Vagina (tissue), 2 donors: Measurements from ENCODE around the gene GLI3. TPM values are rescaled to one million over a fixed set of nuclear protein-coding genes. Genes with fewer than 3 reads are reported as not detected.

ENCODE experiments used
- DNase-seq, 2 donors: peaks; one replicate each; pipeline ENCODE4 v3.0.0-alpha.2; 2017; ENCODE audit errors: extremely low spot score in 2 of 2
- H3K27ac ChIP-seq: fragments of 200-600 bp; sonication (generic); one replicate; pipeline ENCODE4 v1.5.1; 2019
- H3K27me3 ChIP-seq: fragments of 200-600 bp; sonication (generic); one replicate; pipeline ENCODE4 v1.5.1; 2019
- H3K36me3 ChIP-seq, 2 donors: fragments of 200-600 bp; sonication (generic); one replicate each; pipeline ENCODE4 v1.5.1; 2017 to 2019
- H3K4me1 ChIP-seq: fragments of 200-600 bp; sonication (generic); one replicate; pipeline ENCODE4 v1.5.1; 2019
- H3K4me3 ChIP-seq, 2 donors: fragments of 200-600 bp; sonication (generic); 1 replicate in 1 of 2; 2 replicates in 1 of 2; pipeline ENCODE4 v1.5.1; 2016 to 2019
- H3K9me3 ChIP-seq: fragments of 200-600 bp; sonication (generic); one replicate; pipeline ENCODE4 v1.5.1; 2019
- POLR2A ChIP-seq, 2 donors: fragments of 450-650 bp; IDR thresholded peaks; one replicate each; pipeline ENCODE4 v1.6.1; 2017; ENCODE audit warnings: antibody characterized with exemption in 2 of 2, mild to moderate bottlenecking in 2 of 2, moderate library complexity in 2 of 2
- POLR2AphosphoS5 ChIP-seq, 2 donors: sonication (generic); formaldehyde crosslinking; IDR thresholded peaks; one replicate each; pipeline ENCODE4 v1.9.0; 2017; ENCODE audit warnings: antibody characterized with exemption in 2 of 2, mild to moderate bottlenecking in 2 of 2, low read depth in 1 of 2; ENCODE audit not compliant: insufficient read depth in 1 of 2
- intact Hi-C: fragments of 100-400 bp; cut with DNase I; formaldehyde crosslinking; loops from one replicate; pipeline ENCODE4 v1.15.1; 2023
- total RNA-seq: library from RNA; depleted of rRNA; stranded (reverse); fragments of >200 nt; gene quantifications from one replicate; pipeline ENCODE4 v1.2.3, GENCODE V29; 2016
- TF ChIP-seq, protein P1 (sequence below), 3 experiments: fragments of 450-650 bp in 2 of 3; fragments of 200-600 bp in 1 of 3; sonication (generic) in 1 of 3; IDR thresholded peaks; one replicate each; pipeline ENCODE4 v1.5.1; 2017 to 2019; ENCODE audit warnings: antibody characterized with exemption in 3 of 3, mild to moderate bottlenecking in 2 of 3, moderate library complexity in 2 of 3

GLI3 gene
- total RNA-seq, 1 donor from 2014 or later = 24.6 TPM

DNA sequence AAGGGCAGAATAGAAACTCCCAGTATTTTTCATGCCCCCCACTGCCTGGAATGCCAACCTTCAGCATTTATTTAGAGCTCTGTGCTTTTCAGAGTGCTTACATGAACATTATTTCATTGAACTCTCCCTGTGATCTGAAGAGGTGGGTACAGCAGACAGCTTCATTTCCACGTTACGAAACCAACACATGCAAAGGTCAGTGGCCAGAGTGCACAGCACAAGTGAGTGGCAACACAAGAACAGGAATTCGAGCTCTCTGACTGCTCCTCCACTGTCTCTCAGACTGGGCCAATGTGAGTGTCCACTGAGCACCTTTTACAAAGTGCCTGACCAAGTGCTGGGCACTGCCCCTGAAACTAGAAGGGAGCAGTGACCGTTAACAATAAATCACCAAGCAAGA is 162.9 kb downstream of the GLI3 start:
- DNase-seq = no peak
- Histone ChIP-seq H3K9me3 (no peaks in the 10 kb centered on the region), H3K4me3 (no peak overlapping the region), H3K36me3 (no peaks in the 10 kb centered on the region), H3K27me3 (no peaks in the 10 kb centered on the region), H3K4me1 (peaks cover 48% of the 10 kb centered on the region), H3K27ac (no peak overlapping the region)
- intact Hi-C loops = no loop called here
- TF ChIP-seq, protein P1, sequence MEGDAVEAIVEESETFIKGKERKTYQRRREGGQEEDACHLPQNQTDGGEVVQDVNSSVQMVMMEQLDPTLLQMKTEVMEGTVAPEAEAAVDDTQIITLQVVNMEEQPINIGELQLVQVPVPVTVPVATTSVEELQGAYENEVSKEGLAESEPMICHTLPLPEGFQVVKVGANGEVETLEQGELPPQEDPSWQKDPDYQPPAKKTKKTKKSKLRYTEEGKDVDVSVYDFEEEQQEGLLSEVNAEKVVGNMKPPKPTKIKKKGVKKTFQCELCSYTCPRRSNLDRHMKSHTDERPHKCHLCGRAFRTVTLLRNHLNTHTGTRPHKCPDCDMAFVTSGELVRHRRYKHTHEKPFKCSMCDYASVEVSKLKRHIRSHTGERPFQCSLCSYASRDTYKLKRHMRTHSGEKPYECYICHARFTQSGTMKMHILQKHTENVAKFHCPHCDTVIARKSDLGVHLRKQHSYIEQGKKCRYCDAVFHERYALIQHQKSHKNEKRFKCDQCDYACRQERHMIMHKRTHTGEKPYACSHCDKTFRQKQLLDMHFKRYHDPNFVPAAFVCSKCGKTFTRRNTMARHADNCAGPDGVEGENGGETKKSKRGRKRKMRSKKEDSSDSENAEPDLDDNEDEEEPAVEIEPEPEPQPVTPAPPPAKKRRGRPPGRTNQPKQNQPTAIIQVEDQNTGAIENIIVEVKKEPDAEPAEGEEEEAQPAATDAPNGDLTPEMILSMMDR (IDR thresholded peaks at IDR 0.05) = no peak
- no peak for TF ChIP-seq POLR2A (IDR thresholded peaks at IDR 0.05)
- no peak for TF ChIP-seq POLR2AphosphoS5 (IDR thresholded peaks at IDR 0.05; ENCODE audit: insufficient read depth in 1 of 2, low read depth in 1 of 2)

DNA sequence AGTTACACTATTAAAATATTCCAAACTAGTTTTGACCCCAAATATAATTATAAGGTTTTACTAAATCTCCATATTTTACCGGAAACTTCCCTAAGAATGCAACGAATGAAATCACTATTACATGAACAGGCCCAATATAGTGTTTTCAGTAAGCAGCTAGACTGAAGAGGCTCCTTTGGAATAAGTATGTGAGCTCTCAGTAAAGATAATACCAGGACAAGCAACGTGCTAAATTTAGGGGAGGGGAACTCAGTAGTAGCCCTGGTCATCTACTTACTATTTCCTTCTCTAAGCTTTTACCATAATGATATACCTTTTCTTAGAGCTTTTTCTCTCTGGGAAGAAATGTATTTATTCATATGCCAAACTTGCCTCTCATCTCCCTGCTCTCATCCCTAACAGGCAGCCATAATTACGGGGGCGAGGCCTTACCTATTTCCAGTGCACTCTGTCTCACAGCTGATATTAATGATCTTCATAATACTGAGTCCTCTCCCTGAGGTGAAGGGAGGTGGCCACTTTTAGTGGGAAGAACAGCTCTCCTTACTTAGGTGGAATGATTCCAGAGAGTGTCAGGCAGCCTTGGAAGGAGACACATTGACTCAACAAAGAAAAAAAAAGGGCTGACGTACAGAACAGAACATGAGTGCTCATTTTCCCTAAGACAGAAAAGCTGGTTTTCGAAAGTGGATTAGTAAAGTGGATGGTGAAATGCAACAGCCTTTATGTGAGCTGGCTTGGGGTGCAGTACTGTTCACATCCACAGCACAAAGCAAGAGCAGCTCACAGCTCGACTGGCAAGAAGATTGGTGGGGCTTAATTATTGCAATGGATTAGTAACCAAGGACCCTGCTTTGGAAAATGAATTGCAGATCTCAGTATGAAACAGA is 165.4 kb downstream of the GLI3 start:
- Histone ChIP-seq H3K9me3 (no peaks in the 10 kb centered on the region), H3K36me3 (no peaks in the 10 kb centered on the region), H3K4me1 (peaks cover 49% of the 10 kb centered on the region), H3K4me3 (no peak overlapping the region), H3K27ac (no peak overlapping the region), H3K27me3 (no peaks in the 10 kb centered on the region)
- DNase-seq = no peak
- peak in 1 of 2 donors; percentile 28 for TF ChIP-seq POLR2AphosphoS5 (IDR thresholded peaks at IDR 0.05; ENCODE audit: insufficient read depth in 1 of 2, low read depth in 1 of 2)
- TF ChIP-seq, protein P1 (IDR thresholded peaks at IDR 0.05) = peak in 1 of 3 experiments; percentile 19
- no peak for TF ChIP-seq POLR2A (IDR thresholded peaks at IDR 0.05)
- intact Hi-C loops = no loop called here

DNA sequence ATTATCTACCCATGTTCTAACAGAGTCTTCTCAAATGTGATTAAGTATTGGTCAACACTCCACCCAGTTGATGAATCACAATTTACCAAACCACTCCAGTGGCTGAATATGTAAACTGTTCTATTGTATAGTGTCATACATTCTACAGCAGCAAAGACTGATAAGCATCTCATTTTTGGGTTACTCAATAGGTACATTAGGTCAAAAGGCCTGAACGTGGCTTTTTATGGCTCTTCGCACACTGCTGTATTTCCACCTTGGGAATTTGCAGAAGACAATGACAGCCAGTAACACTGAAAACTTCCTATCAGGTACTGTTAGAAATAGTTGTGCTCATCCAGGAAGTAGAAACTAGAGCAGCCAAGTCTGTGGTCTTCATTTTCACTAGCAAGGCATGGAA is 166.9 kb downstream of the GLI3 start:
- intact Hi-C loops = no loop called here
- H3K4me3 ChIP-seq = no peak overlapping the region
- H3K27me3 ChIP-seq = no peaks in the 10 kb centered on the region
- no peak overlapping the region for H3K27ac ChIP-seq
- no peaks in the 10 kb centered on the region for H3K9me3 ChIP-seq
- peaks cover 34% of the 10 kb centered on the region for H3K4me1 ChIP-seq
- TF ChIP-seq POLR2A (IDR thresholded peaks at IDR 0.05) (no peak), POLR2AphosphoS5 (IDR thresholded peaks at IDR 0.05; ENCODE audit: insufficient read depth in 1 of 2, low read depth in 1 of 2) (no peak)
- TF ChIP-seq, protein P1 (IDR thresholded peaks at IDR 0.05) = no peak
- H3K36me3 ChIP-seq = no peaks in the 10 kb centered on the region
- DNase-seq = no peak

DNA sequence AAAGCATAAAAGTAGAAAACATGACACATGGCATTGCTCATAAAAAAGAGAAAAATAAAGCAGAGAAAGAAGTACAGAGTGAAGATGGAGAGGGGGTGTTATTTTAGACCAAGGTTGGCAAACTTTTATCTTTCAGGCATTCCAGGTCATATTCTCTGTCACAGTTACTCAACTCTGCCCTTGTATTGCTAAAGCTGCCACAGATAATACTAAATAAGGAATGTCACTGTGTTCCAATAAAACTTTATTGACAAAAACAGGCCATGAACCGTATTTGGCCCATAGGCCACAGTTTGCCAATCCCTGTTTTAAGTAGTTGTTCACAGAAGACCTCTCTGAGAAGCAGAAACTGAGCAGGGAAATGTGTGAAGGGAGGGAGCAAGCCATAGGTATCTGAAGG is 167.4 kb downstream of the GLI3 start:
- Histone ChIP-seq H3K4me1 (peaks cover 34% of the 10 kb centered on the region), H3K27ac (no peak overlapping the region), H3K9me3 (no peaks in the 10 kb centered on the region), H3K27me3 (no peaks in the 10 kb centered on the region), H3K4me3 (no peak overlapping the region), H3K36me3 (no peaks in the 10 kb centered on the region)
- DNase-seq = no peak
- TF ChIP-seq POLR2A (IDR thresholded peaks at IDR 0.05) (no peak), POLR2AphosphoS5 (IDR thresholded peaks at IDR 0.05; ENCODE audit: insufficient read depth in 1 of 2, low read depth in 1 of 2) (no peak)
- TF ChIP-seq, protein P1 (IDR thresholded peaks at IDR 0.05) = no peak
- intact Hi-C loops = no loop called here
